ENCODE results near the gene LIPA.
"Not testable (repeated sequence)": the region's sequence is repeated elsewhere in the genome, so short reads cannot be mapped to it uniquely, and the experiment has no call there.

The LIPA gene

GRCh38 chr10:89269433-89270152, 18.0 kb upstream of the LIPA start:
- DNase-seq = no peak

GRCh38 chr10:89266721-89267453, 15.3 kb upstream of the LIPA start:
- DNase-seq = no peak

- no peak for DNase-seq
These were observed 12.0 kb upstream of the LIPA start for GRCh38 chr10:89263531-89263930.

DNA sequence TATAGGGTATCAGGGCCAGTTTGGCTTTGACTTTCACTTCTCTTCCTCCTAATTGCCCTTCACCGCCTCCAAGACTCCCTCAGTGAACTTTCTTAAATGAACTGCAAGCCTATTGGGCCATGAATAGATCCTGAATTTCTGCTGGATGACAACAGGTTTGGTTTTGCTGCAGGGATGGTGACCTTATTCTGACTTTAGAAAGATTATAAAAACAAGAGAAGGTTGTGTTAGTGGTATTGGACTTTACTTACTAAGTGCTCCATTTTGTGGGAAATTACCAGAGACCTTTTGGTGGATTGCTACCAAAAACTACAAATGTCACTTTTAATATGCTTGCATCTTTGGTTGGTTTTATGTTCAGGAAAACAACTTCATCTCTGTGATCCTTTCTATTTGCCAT, 11.5 kb upstream of the LIPA start:
- no peak for DNase-seq

DNA sequence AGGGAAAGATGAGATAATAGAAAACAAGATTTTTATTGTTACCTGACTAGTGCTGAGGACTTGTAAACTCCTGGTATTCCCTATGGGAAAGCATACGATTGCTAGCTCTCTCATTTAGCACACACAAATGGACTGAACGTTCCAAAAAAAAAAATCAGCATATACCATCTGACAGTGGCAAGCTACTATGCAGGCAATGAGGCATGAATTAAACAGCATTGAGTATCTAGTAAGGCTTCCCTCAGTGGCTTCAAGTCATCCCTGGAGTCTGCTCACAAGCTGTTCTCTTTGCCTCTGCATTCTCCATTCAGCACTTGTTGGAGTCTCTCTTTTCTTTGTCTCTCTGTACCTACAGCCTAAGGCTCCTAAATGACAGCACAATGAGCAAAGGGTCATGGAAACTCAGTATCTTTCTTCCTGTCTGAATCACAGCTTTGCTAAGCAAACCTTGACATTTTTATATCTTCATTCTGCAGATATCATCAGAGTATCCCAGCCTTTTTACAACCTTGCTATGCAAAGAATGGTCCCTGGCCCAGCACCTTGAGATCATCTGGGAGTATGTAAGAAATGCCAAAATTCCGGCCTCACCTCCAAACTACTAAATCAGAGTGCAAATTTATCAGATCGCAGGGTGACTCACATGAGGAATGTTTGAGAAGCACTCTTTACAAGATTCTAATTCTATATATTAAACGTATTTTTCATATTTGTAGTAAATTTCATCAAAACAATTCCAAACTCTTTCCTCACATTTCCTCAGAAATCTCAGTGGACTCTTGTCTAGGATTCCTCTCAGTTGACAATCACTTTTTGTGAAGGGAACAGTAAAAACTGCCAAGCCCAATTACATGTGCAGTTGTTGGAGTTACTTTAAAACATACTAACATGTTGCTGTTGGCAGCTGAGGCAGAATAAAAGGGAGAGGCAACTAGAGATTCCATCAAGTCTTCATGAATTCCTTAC, 10.8 kb upstream of the LIPA start:
- DNase-seq = no peak

- no peak for DNase-seq
These were observed 7.3 kb upstream of the LIPA start for GRCh38 chr10:89258881-89259280.

- DNase-seq = no peak
These were observed 6.0 kb upstream of the LIPA start for GRCh38 chr10:89257581-89257980.

- no peak for DNase-seq
These were observed 5.4 kb upstream of the LIPA start for GRCh38 chr10:89256962-89257361.

DNA sequence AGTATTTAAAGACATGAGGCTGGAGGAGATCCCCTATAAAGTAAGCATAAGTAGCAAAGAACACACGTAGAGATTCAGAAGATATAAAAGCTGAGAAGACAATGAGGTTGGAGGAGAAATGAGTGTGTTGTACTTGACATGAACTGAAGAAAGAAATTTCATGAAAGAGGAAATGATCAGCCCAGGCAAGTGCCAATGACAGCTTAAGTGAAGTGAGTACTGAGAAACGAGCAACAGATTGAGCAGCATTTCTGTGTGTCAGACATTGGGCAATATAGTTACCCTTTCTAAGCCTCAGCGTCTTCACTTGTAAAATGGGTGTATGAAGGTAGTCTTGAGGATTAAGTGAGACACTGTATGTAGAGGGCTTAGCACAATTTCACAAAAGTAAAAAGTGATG, 4.8 kb upstream of the LIPA start:
- no peak for DNase-seq

GRCh38 chr10:89255793-89256192, 4.2 kb upstream of the LIPA start:
- DNase-seq = no peak

- DNase-seq = not testable (repeated sequence)
These were observed 3.6 kb upstream of the LIPA start for GRCh38 chr10:89255091-89255579.

DNA sequence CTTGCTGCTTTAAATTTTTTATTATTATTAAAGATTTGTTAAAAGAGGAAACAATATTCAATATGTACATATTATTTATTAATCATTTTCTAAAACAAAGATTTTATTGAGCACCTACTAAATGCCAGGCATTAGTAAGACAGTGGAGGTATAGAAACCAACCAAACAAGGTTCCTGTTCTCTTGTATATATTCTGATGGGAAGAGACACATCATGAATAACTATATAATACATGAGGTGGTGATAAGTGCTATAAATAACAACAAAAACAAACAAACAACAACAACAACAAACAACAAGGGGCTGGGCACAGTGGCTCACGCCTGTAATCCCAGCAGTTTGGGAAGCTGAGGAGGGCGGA, 630 bp upstream of the LIPA start:
- no peak for DNase-seq

- no peak for DNase-seq
These were observed 638 bp downstream of the LIPA start for GRCh38 chr10:89250865-89251408.

GRCh38 chr10:89248990-89249389, 2.6 kb downstream of the LIPA start:
- no peak for DNase-seq

GRCh38 chr10:89247623-89248022, 4.0 kb downstream of the LIPA start:
- DNase-seq = not testable (repeated sequence)

- DNase-seq = no peak
These were observed 5.8 kb downstream of the LIPA start for GRCh38 chr10:89245802-89246201.

- DNase-seq = no peak
These were observed 8.6 kb downstream of the LIPA start for GRCh38 chr10:89242840-89243568.

GRCh38 chr10:89242345-89242684, 9.3 kb downstream of the LIPA start:
- no peak for DNase-seq

DNA sequence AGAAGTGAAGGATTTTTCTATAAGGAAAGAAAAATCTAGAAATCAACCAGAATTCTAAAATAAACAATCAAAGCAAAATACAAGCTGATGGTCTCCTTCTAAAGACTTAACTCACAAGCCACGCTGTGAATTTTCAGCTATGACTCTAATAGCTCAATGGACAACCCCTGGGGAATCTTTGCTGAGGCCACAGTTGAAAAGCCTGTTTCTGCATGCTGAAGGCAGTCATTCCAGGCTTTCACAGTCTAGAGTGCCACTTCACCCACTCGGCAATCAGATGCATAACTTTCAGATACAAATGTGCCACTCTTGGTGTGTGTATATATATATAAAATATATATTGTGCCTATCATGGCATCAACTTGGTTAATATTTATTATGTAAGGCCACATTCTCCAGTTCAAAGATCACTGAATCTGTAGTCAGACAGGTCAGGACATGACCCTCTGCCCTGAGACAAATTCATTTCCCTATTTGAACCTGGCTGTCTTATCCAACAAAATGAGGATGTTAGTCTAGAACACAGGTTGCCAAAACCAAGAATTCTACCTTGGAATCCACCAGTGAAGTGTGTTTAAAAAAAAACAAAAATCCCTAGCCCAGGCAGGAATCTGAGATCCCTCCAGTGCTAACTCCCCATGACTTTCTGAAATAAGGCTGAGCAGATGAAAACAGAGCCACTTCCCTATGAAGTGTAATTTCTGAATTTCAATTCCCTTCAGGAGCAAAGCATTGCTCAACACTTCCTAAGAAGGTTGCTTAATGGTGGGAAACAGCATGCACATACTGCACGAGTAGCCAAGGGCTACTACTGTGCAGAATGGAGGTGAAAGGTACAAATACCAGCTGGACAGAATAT, 9.9 kb downstream of the LIPA start:
- DNase-seq = no peak

- no peak for DNase-seq
These were observed 10.5 kb downstream of the LIPA start for GRCh38 chr10:89241026-89241425.

DNA sequence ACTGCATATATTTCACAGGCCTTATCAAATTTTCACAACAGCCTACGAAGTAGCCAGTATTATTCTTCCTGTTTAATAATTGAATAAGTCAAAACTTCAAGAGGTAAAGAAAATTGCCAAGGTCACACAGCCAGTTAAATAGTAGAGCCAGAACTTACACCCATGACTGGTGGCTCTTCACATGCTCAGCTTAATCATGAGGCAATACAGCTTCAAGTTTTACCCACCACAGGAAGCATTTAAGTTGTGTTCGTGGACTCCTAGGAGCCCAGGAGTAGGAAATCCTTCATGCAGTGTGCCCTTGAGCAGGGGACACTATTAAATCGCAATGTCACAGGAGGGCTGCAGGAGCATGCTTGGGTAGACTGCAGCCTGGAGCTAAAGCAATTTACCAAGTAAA, 11.1 kb downstream of the LIPA start:
- no peak for DNase-seq
